HepG2 (cell line): ENCODE results near the gene MADCAM1. TPM values are rescaled to one million over a fixed set of nuclear protein-coding genes. Genes with fewer than 3 reads are reported as not detected.

Source experiments
- ATAD3A ChIP-seq: sonication (generic); formaldehyde crosslinking; IDR thresholded peaks from 2 replicates; pipeline ENCODE4 v1.4.0; 2020; ENCODE audit warnings: missing genetic modification reagents
- FOXK2 ChIP-seq: fragments of 450-650 bp; IDR thresholded peaks from 2 replicates; pipeline ENCODE4 v1.6.1; 2016
- FOXM1 ChIP-seq: sonication (generic); formaldehyde crosslinking; IDR thresholded peaks from 2 replicates; pipeline ENCODE4 v1.5.0; 2020; ENCODE audit warnings: missing genetic modification reagents
- HDAC6 ChIP-seq: fragments of 200-600 bp; sonication (generic); IDR thresholded peaks from 2 replicates; pipeline ENCODE4 v1.7.0; 2017; ENCODE audit warnings: mild to moderate bottlenecking, antibody characterized with exemption, low read length, low read depth
- IKZF1 ChIP-seq: fragments of 450-650 bp; IDR thresholded peaks from 2 replicates; pipeline ENCODE4 v1.7.1; 2016
- KAT2B ChIP-seq: fragments of 150-350 bp; IDR thresholded peaks from 2 replicates; pipeline ENCODE4 v1.6.1; 2014; ENCODE audit warnings: low read depth, low read length, borderline replicate concordance
- MAF1 ChIP-seq: sonication (generic); formaldehyde crosslinking; IDR thresholded peaks from 2 replicates; pipeline ENCODE4 v1.5.0; 2020; ENCODE audit warnings: missing genetic modification reagents, borderline replicate concordance
- ONECUT2 ChIP-seq: sonication (generic); formaldehyde crosslinking; IDR thresholded peaks from 2 replicates; pipeline ENCODE4 v1.4.0; 2020; ENCODE audit warnings: missing genetic modification reagents
- PRDM10 ChIP-seq: sonication (generic); formaldehyde crosslinking; IDR thresholded peaks from 2 replicates; pipeline ENCODE4 v1.4.0; 2020; ENCODE audit warnings: low read depth, missing genetic modification reagents
- SAP130 ChIP-seq: IDR thresholded peaks from 2 replicates; pipeline ENCODE4 v1.6.1; 2016; ENCODE audit warnings: low read depth
- SMYD3 ChIP-seq: sonication (generic); formaldehyde crosslinking; IDR thresholded peaks from 2 replicates; pipeline ENCODE4 v1.8.1; 2023; ENCODE audit warnings: mild to moderate bottlenecking, missing genetic modification reagents
- SP2 ChIP-seq: sonication (generic); formaldehyde crosslinking; IDR thresholded peaks from 2 replicates; pipeline ENCODE4 v1.5.1; 2020; ENCODE audit warnings: mild to moderate bottlenecking, missing genetic modification reagents
- THAP8 ChIP-seq: sonication (generic); formaldehyde crosslinking; IDR thresholded peaks from 2 replicates; pipeline ENCODE4 v1.5.1; 2020; ENCODE audit warnings: missing genetic modification reagents, mild to moderate bottlenecking, borderline replicate concordance
- ZMYM2 ChIP-seq: sonication (generic); formaldehyde crosslinking; IDR thresholded peaks from 2 replicates; pipeline ENCODE4 v1.8.0; 2022; ENCODE audit warnings: mild to moderate bottlenecking, missing genetic modification reagents
- ZNF333 ChIP-seq: sonication (generic); formaldehyde crosslinking; IDR thresholded peaks from 2 replicates; pipeline ENCODE4 v1.4.0; 2020; ENCODE audit warnings: mild to moderate bottlenecking, missing genetic modification reagents, borderline replicate concordance
- ZNF589 ChIP-seq: sonication (generic); formaldehyde crosslinking; conservative IDR thresholded peaks from 2 replicates; pipeline ENCODE4 v1.8.0; 2022; ENCODE audit warnings: mild to moderate bottlenecking, moderate library complexity, missing genetic modification reagents
- ZNF598 ChIP-seq: sonication (generic); formaldehyde crosslinking; IDR thresholded peaks from 2 replicates; pipeline ENCODE4 v1.5.1; 2020; ENCODE audit warnings: mild to moderate bottlenecking, missing genetic modification reagents, borderline replicate concordance
- ZNF850 ChIP-seq: sonication (generic); formaldehyde crosslinking; conservative IDR thresholded peaks from 2 replicates; pipeline ENCODE4 v1.9.0; 2021; ENCODE audit warnings: mild to moderate bottlenecking, missing genetic modification reagents
- polyA plus RNA-seq, 8 experiments: library from polyadenylated mRNA; depleted of rRNA in 3 of 8; stranded (reverse) in 7 of 8; unstranded in 1 of 8; fragments of >200 nt; fragmentation: Illumina TruSeq in 4 of 8; extraction: Trizol in 4 of 8; gene quantifications; 2 replicates each; pipeline versions ENCODE4 v1.2.1 to v1.2.3, GENCODE V29; 2011 to 2016; ENCODE audit warnings: low read depth in 4 of 8, missing spikeins in 1 of 8, mixed read lengths in 1 of 8; ENCODE audit not compliant: insufficient read depth in 1 of 8
- total RNA-seq, 5 experiments: library from RNA; depleted of rRNA; stranded (reverse); fragments of >200 nt; fragmentation: Illumina TruSeq; extraction: Trizol; gene quantifications; 2 replicates each; pipeline ENCODE4 v1.2.3, GENCODE V29; 2016; ENCODE audit warnings: low read depth in 1 of 5
- TF ChIP-seq, protein P1 (sequence below), 2 experiments: sonication (generic) in 1 of 2; formaldehyde crosslinking in 1 of 2; IDR thresholded peaks; 2 replicates each; pipeline versions ENCODE4 v1.5.1 to v1.6.1; 2011 to 2020; ENCODE audit warnings: borderline replicate concordance in 1 of 2, low read depth in 1 of 2, low read length in 1 of 2, mild to moderate bottlenecking in 1 of 2, missing genetic modification reagents in 1 of 2, moderate library complexity in 1 of 2
- TF ChIP-seq, protein P2 (sequence below): IDR thresholded peaks from 2 replicates; pipeline ENCODE4 v1.6.1; 2016; ENCODE audit warnings: low read depth, borderline replicate concordance
- TF ChIP-seq, protein P3 (sequence below): sonication (generic); formaldehyde crosslinking; IDR thresholded peaks from 2 replicates; pipeline ENCODE4 v1.5.1; 2020; ENCODE audit warnings: mild to moderate bottlenecking, missing genetic modification reagents, moderate library complexity

The MADCAM1 gene
- total and polyA plus RNA-seq, 2 of the 13 experiments (the other 11 are each of a cell fraction or from before 2014, with no cell fraction given), result 0.29 to 0.33 TPM

DNA sequence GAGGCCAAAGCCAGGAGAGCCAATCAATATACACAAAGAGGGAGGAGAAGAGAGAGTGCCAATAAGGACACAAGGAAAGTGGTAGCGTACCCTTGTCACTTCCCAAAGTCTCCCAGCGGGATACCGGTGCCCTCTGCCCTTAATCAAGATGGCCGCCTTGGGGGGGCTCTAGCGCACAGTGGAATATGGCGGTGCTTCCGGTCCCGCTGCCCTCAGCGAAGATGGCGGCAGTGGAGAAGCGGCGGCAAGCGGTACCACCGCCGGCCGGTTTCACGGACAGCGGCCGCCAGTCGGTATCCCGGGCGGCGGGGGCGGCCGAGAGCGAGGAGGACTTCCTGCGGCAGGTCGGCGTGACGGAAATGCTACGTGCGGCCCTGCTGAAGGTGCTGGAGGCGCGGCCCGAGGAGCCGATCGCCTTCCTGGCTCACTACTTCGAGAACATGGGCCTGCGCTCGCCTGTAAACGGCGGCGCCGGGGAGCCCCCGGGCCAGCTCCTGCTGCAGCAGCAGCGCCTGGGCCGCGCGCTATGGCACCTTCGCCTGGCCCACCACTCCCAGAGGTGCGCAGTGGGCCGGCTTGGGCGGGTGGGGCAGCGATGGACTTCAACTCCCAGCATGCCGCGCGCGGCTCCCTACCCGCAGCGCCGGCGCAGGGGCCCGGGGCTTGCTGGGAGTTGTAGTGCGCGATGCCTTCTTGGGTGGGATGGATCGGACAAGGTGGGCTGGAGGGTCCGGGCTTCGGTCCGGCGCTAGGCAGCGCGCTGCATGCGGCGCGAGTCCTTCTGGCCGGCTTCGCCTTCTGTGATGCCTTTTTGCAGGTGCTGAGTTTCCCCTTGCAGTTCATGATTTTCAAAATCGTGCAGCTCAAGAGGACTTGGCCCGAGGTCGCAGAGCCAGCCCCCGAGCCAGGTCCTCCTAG lies 11.3 kb downstream of the MADCAM1 start, which contains the start of gene TPGS1 (continued):
- no peak for TF ChIP-seq ATAD3A (CRISPR knock-in tag)
- no peak; the same call in 1 of the 2 replicates for TF ChIP-seq ZNF333 (CRISPR knock-in tag)
- no peak for TF ChIP-seq HDAC6
- peak; percentile 75 for TF ChIP-seq SP2
- peak; percentile 72; the same call in 1 of the 2 replicates for TF ChIP-seq ZNF598 (CRISPR knock-in tag)
- TF ChIP-seq ZMYM2 (CRISPR knock-in tag), result no peak; the same call in 1 of the 2 replicates
- TF ChIP-seq ONECUT2 (CRISPR knock-in tag), result peak; percentile 55
- peak; percentile 69 for TF ChIP-seq FOXK2
- TF ChIP-seq, protein P1, sequence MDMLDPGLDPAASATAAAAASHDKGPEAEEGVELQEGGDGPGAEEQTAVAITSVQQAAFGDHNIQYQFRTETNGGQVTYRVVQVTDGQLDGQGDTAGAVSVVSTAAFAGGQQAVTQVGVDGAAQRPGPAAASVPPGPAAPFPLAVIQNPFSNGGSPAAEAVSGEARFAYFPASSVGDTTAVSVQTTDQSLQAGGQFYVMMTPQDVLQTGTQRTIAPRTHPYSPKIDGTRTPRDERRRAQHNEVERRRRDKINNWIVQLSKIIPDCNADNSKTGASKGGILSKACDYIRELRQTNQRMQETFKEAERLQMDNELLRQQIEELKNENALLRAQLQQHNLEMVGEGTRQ (IDR thresholded peaks at IDR 0.05; ENCODE audit: low read depth, low read length), result no peak
- TF ChIP-seq, protein P1 (CRISPR knock-in tag; IDR thresholded peaks at IDR 0.05; ENCODE audit: borderline replicate concordance), result no peak
- TF ChIP-seq SMYD3 (CRISPR knock-in tag), result no peak
- peak; percentile 23; the same call in 1 of the 2 replicates for TF ChIP-seq PRDM10 (CRISPR knock-in tag)
- no peak for TF ChIP-seq MAF1 (CRISPR knock-in tag)
- no peak for TF ChIP-seq ZNF589
- TF ChIP-seq SAP130, result peak; percentile 29; the same call in 1 of the 2 replicates
- no peak for TF ChIP-seq IKZF1
- no peak for TF ChIP-seq KAT2B
- TF ChIP-seq, protein P2, sequence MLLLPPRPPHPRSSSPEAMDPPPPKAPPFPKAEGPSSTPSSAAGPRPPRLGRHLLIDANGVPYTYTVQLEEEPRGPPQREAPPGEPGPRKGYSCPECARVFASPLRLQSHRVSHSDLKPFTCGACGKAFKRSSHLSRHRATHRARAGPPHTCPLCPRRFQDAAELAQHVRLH (CRISPR knock-in tag), result no peak
- no peak for TF ChIP-seq FOXM1 (CRISPR knock-in tag)
- TF ChIP-seq THAP8 (CRISPR knock-in tag), result no peak
- TF ChIP-seq, protein P3, sequence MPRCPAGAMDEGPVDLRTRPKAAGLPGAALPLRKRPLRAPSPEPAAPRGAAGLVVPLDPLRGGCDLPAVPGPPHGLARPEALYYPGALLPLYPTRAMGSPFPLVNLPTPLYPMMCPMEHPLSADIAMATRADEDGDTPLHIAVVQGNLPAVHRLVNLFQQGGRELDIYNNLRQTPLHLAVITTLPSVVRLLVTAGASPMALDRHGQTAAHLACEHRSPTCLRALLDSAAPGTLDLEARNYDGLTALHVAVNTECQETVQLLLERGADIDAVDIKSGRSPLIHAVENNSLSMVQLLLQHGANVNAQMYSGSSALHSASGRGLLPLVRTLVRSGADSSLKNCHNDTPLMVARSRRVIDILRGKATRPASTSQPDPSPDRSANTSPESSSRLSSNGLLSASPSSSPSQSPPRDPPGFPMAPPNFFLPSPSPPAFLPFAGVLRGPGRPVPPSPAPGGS (CRISPR knock-in tag), result no peak
- TF ChIP-seq ZNF850 (CRISPR knock-in tag), result peak; percentile 74
